ENCODE measurements around the gene RSRC2. TPM values are rescaled to one million over a fixed set of nuclear protein-coding genes. Genes with fewer than 3 reads are reported as not detected.

The RSRC2 gene
- total RNA-seq, 1 donor from 2014 or later: 107 TPM

- no peaks in the 10 kb centered on the region for H3K9me3 Mint-ChIP-seq
- no peak overlapping the region for H3K4me3 Mint-ChIP-seq
- no peak overlapping the region for H3K27ac Mint-ChIP-seq (ENCODE audit: unreplicated experiment)
- no peaks in the 10 kb centered on the region for H3K27me3 Mint-ChIP-seq (ENCODE audit: low read depth)
- no peak for DNase-seq (ENCODE audit: low read depth, low spot score)
- TF ChIP-seq, protein P1, sequence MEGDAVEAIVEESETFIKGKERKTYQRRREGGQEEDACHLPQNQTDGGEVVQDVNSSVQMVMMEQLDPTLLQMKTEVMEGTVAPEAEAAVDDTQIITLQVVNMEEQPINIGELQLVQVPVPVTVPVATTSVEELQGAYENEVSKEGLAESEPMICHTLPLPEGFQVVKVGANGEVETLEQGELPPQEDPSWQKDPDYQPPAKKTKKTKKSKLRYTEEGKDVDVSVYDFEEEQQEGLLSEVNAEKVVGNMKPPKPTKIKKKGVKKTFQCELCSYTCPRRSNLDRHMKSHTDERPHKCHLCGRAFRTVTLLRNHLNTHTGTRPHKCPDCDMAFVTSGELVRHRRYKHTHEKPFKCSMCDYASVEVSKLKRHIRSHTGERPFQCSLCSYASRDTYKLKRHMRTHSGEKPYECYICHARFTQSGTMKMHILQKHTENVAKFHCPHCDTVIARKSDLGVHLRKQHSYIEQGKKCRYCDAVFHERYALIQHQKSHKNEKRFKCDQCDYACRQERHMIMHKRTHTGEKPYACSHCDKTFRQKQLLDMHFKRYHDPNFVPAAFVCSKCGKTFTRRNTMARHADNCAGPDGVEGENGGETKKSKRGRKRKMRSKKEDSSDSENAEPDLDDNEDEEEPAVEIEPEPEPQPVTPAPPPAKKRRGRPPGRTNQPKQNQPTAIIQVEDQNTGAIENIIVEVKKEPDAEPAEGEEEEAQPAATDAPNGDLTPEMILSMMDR (conservative IDR thresholded peaks at IDR 0.05): no peak
- peaks cover 21% of the 10 kb centered on the region for H3K36me3 Mint-ChIP-seq (ENCODE audit: low read depth)
- H3K4me1 Mint-ChIP-seq: no peaks in the 10 kb centered on the region
Measured at GRCh38 chr12:122560138-122560537, 33.4 kb upstream of the RSRC2 start.

GRCh38 chr12:122558745-122559641, 32.3 kb upstream of the RSRC2 start:
- Mint-ChIP-seq H3K9me3 (no peaks in the 10 kb centered on the region), H3K27ac (ENCODE audit: unreplicated experiment) (no peak overlapping the region), H3K36me3 (ENCODE audit: low read depth) (peaks cover 21% of the 10 kb centered on the region), H3K4me3 (no peak overlapping the region), H3K4me1 (no peaks in the 10 kb centered on the region), H3K27me3 (ENCODE audit: low read depth) (no peaks in the 10 kb centered on the region)
- TF ChIP-seq, protein P1 (conservative IDR thresholded peaks at IDR 0.05): no peak
- DNase-seq (ENCODE audit: low read depth, low spot score): no peak

DNA sequence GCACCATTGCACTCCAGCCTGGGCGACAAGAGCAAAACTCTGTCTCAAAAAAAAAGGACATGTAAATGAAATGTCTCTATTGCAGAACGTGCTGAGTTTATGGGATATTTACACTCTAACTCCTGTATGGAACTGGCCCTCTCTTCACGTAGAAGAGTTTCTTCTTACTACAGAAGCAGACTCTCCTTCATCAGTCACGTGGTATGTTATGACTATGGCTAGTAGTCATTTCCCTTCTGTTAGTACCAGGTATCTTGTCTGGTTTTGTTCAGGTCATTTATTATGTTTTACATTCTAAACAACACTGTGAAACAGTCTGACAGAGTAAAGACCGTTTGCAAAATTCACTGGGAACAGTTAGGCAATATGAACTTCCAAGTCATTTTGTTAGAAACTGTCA, 20.6 kb upstream of the RSRC2 start:
- Mint-ChIP-seq H3K27ac (ENCODE audit: unreplicated experiment) (no peak overlapping the region), H3K36me3 (ENCODE audit: low read depth) (peaks cover 11% of the 10 kb centered on the region), H3K27me3 (ENCODE audit: low read depth) (no peaks in the 10 kb centered on the region), H3K4me1 (no peaks in the 10 kb centered on the region), H3K4me3 (no peak overlapping the region), H3K9me3 (no peaks in the 10 kb centered on the region)
- no peak for DNase-seq (ENCODE audit: low read depth, low spot score)
- TF ChIP-seq, protein P1 (conservative IDR thresholded peaks at IDR 0.05): no peak

GRCh38 chr12:122545855-122546254, 19.1 kb upstream of the RSRC2 start:
- Mint-ChIP-seq H3K9me3 (no peaks in the 10 kb centered on the region), H3K27me3 (ENCODE audit: low read depth) (no peaks in the 10 kb centered on the region), H3K4me3 (no peak overlapping the region), H3K27ac (ENCODE audit: unreplicated experiment) (no peak overlapping the region), H3K4me1 (no peaks in the 10 kb centered on the region), H3K36me3 (ENCODE audit: low read depth) (peaks cover 8% of the 10 kb centered on the region)
- DNase-seq (ENCODE audit: low read depth, low spot score): no peak
- TF ChIP-seq, protein P1 (conservative IDR thresholded peaks at IDR 0.05): no peak

DNA sequence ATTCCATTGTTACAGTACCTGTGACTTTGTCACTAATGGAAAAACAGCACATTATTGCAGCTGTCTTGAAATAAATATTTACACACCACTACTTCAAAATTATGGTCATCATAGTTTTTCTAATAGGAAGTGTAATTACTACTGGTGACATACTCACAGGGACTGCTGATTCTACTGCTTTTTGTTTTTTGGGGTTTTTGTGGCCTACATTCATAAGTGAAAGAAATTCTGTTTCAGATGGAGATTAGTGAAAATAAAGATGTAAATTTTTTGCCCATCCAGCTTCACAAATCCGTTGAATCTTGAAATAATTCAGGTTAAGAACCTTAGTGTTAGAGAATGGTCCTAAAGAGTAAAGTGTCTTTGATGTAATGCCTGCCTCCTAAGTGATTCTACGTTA, 17.8 kb upstream of the RSRC2 start:
- Mint-ChIP-seq H3K9me3 (no peaks in the 10 kb centered on the region), H3K36me3 (ENCODE audit: low read depth) (peaks cover 5% of the 10 kb centered on the region), H3K4me1 (no peaks in the 10 kb centered on the region)

More for the DNA sequence above, 17.8 kb upstream of the RSRC2 start:
- Mint-ChIP-seq H3K27ac (ENCODE audit: unreplicated experiment) (no peak overlapping the region), H3K27me3 (ENCODE audit: low read depth) (no peaks in the 10 kb centered on the region), H3K4me3 (no peak overlapping the region)
- no peak for DNase-seq (ENCODE audit: low read depth, low spot score)
- TF ChIP-seq, protein P1 (conservative IDR thresholded peaks at IDR 0.05): no peak

All from neural crest cell (in vitro differentiated cells).